ENCODE measurements around the gene PDE6D. TPM values are rescaled to one million over a fixed set of nuclear protein-coding genes. Genes with fewer than 3 reads are reported as not detected.

Gene PDE6D
- total RNA-seq, 1 donor from 2014 or later = 23.6 TPM

- Histone ChIP-seq H3K4me3 (no peak overlapping the region), H3K9me3 (no peaks in the 10 kb centered on the region), H3K4me1 (no peaks in the 10 kb centered on the region), H3K27me3 (no peaks in the 10 kb centered on the region), H3K27ac (no peak overlapping the region), H3K36me3 (peaks cover 0 to 58% of the 10 kb centered on the region in 2 donors)
- TF ChIP-seq CTCF (IDR thresholded peaks at IDR 0.05) = no peak
- no peak for TF ChIP-seq POLR2AphosphoS5 (IDR thresholded peaks at IDR 0.05; ENCODE audit: insufficient read depth in 1 of 2, low read depth in 1 of 2)
- TF ChIP-seq POLR2A (IDR thresholded peaks at IDR 0.05) = no peak
- intact Hi-C loops (cut with DNase I) = no loop called here
- no peak for DNase-seq (ENCODE audit: extremely low spot score in 2 of 2)
These were observed 14.6 kb upstream of the PDE6D start for GRCh38 chr2:231795525-231796327.

DNA sequence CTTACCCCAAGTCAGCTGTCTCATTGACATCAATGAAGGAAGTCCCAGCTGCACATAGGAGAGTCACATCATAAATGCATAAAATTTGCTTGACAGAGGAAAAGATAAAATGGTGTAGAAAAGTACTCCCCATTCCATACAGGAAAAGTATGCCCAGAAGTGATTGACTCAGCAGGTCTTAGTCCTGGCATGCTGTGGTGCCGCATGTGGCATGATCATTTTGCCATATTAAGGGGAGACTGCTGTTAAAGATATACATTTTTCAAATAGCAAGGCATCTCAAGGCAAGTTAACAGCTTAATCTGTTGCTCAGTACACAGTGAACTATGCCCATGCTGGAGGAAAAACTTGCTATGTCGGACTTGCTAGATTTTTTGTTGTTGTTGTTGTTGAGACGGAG, 13.3 kb upstream of the PDE6D start:
- Histone ChIP-seq H3K4me1 (no peaks in the 10 kb centered on the region), H3K36me3 (peaks cover 0 to 49% of the 10 kb centered on the region in 2 donors), H3K9me3 (no peaks in the 10 kb centered on the region), H3K27me3 (no peaks in the 10 kb centered on the region), H3K27ac (no peak overlapping the region), H3K4me3 (no peak overlapping the region)
- intact Hi-C loops (cut with DNase I) = no loop called here
- no peak for DNase-seq (ENCODE audit: extremely low spot score in 2 of 2)
- no peak for TF ChIP-seq POLR2AphosphoS5 (IDR thresholded peaks at IDR 0.05; ENCODE audit: insufficient read depth in 1 of 2, low read depth in 1 of 2)
- TF ChIP-seq CTCF (IDR thresholded peaks at IDR 0.05) = no peak
- TF ChIP-seq POLR2A (IDR thresholded peaks at IDR 0.05) = no peak

DNA sequence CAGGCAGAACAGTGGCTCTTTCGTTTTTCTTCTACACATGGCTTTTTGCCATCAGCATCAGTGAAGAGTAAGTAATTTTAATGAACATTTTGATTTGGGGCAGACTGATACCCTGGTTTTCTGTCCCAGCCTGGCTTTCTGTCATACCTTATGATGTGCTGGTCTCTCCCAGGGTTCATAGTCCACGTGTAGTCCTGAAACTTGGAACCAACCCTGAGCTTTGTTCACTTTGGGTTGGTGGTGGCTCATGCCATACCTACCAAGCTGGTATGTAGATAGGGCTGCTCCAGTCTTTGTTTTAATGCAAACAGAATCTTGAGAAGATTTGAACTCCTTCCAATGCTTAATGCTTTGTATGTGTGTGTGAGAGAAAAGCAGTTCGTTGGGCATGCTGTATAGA, 10.0 kb upstream of the PDE6D start:
- no peak for DNase-seq (ENCODE audit: extremely low spot score in 2 of 2)
- H3K9me3 ChIP-seq = no peaks in the 10 kb centered on the region
- intact Hi-C loops (cut with DNase I) = no loop called here
- no peaks in the 10 kb centered on the region for H3K27me3 ChIP-seq
- H3K4me3 ChIP-seq = no peak overlapping the region
- peaks cover 0 to 31% of the 10 kb centered on the region in 2 donors for H3K36me3 ChIP-seq
- no peak overlapping the region for H3K27ac ChIP-seq
- TF ChIP-seq POLR2A (IDR thresholded peaks at IDR 0.05) (no peak), POLR2AphosphoS5 (IDR thresholded peaks at IDR 0.05; ENCODE audit: insufficient read depth in 1 of 2, low read depth in 1 of 2) (no peak), CTCF (IDR thresholded peaks at IDR 0.05) (no peak)
- peaks cover 20% of the 10 kb centered on the region for H3K4me1 ChIP-seq

- H3K4me1 ChIP-seq = peaks cover 53% of the 10 kb centered on the region
These were observed 5.8 kb upstream of the PDE6D start for GRCh38 chr2:231786917-231787292.

More at GRCh38 chr2:231786917-231787292, 5.8 kb upstream of the PDE6D start:
- Histone ChIP-seq H3K27ac (peak overlapping the region; percentile 41), H3K27me3 (no peaks in the 10 kb centered on the region), H3K36me3 (peaks cover 0 to 16% of the 10 kb centered on the region in 2 donors), H3K9me3 (no peaks in the 10 kb centered on the region), H3K4me3 (peak overlapping the region; percentile 71 to 99)
- TF ChIP-seq CTCF (IDR thresholded peaks at IDR 0.05) (no peak), POLR2AphosphoS5 (IDR thresholded peaks at IDR 0.05; ENCODE audit: insufficient read depth in 1 of 2, low read depth in 1 of 2) (no peak), POLR2A (IDR thresholded peaks at IDR 0.05) (no peak)
- intact Hi-C loops (cut with DNase I) = no loop called here
- DNase-seq (ENCODE audit: extremely low spot score in 2 of 2) = no peak

Measured in vagina (tissue), 2 donors.